HepG2 (cell line): Measurements from ENCODE around the gene UBR1. TPM values are rescaled to one million over a fixed set of nuclear protein-coding genes. Genes with fewer than 3 reads are reported as not detected.
A peak's percentile ranks its signal among the peaks of the same experiment; 100 is the strongest.

Source experiments
- BRD4 ChIP-seq: sonication (generic); formaldehyde crosslinking; IDR thresholded peaks from 2 replicates; pipeline ENCODE4 v1.4.0; 2020; ENCODE audit warnings: missing genetic modification reagents
- CEBPG ChIP-seq: IDR thresholded peaks from 2 replicates; pipeline ENCODE4 v1.6.1; 2016
- HNF4G ChIP-seq, 2 experiments: sonication (generic) in 1 of 2; formaldehyde crosslinking in 1 of 2; IDR thresholded peaks; 2 replicates each; pipeline versions ENCODE4 v1.4.0 to v1.6.1; 2011 to 2020; ENCODE audit warnings: borderline replicate concordance in 2 of 2, low read depth in 2 of 2, mild to moderate bottlenecking in 2 of 2, low read length in 1 of 2, missing genetic modification reagents in 1 of 2, moderate library complexity in 1 of 2
- KDM6A ChIP-seq: IDR thresholded peaks from 2 replicates; pipeline ENCODE4 v1.6.1; 2016; ENCODE audit warnings: low read depth
- MIER3 ChIP-seq: IDR thresholded peaks from 2 replicates; pipeline ENCODE4 v1.6.1; 2016; ENCODE audit warnings: missing compliant biosample characterization, borderline replicate concordance
- PAWR ChIP-seq: sonication (generic); formaldehyde crosslinking; IDR thresholded peaks from 2 replicates; pipeline ENCODE4 v1.4.0; 2020; ENCODE audit warnings: missing genetic modification reagents, mild to moderate bottlenecking, borderline replicate concordance
- RFX3 ChIP-seq: IDR thresholded peaks from 2 replicates; pipeline ENCODE4 v1.6.1; 2016; ENCODE audit warnings: missing biosample characterization, missing genetic modification reagents
- SP4 ChIP-seq: sonication (generic); formaldehyde crosslinking; IDR thresholded peaks from 2 replicates; pipeline ENCODE4 v1.8.1; 2023; ENCODE audit warnings: mild to moderate bottlenecking, missing genetic modification reagents
- ZNF407 ChIP-seq: sonication (generic); formaldehyde crosslinking; IDR thresholded peaks from one replicate; pipeline ENCODE4 v1.5.1; 2020; ENCODE audit warnings: mild to moderate bottlenecking, missing genetic modification reagents; ENCODE audit errors: not compliant biosample characterization
- ZNF431 ChIP-seq: sonication (generic); formaldehyde crosslinking; IDR thresholded peaks from 2 replicates; pipeline ENCODE4 v1.9.0; 2022; ENCODE audit warnings: missing genetic modification reagents, low read depth, mild to moderate bottlenecking, borderline replicate concordance
- ZNF660 ChIP-seq: sonication (generic); formaldehyde crosslinking; IDR thresholded peaks from 2 replicates; pipeline ENCODE4 v1.5.1; 2020; ENCODE audit warnings: mild to moderate bottlenecking, low read depth, missing genetic modification reagents, borderline replicate concordance
- polyA plus RNA-seq, 8 experiments: library from polyadenylated mRNA; depleted of rRNA in 3 of 8; stranded (reverse) in 7 of 8; unstranded in 1 of 8; fragments of >200 nt; fragmentation: Illumina TruSeq in 4 of 8; extraction: Trizol in 4 of 8; gene quantifications; 2 replicates each; pipeline versions ENCODE4 v1.2.1 to v1.2.3, GENCODE V29; 2011 to 2016; ENCODE audit warnings: low read depth in 4 of 8, missing spikeins in 1 of 8, mixed read lengths in 1 of 8; ENCODE audit not compliant: insufficient read depth in 1 of 8
- total RNA-seq, 5 experiments: library from RNA; depleted of rRNA; stranded (reverse); fragments of >200 nt; fragmentation: Illumina TruSeq; extraction: Trizol; gene quantifications; 2 replicates each; pipeline ENCODE4 v1.2.3, GENCODE V29; 2016; ENCODE audit warnings: low read depth in 1 of 5
- TF ChIP-seq, protein P1 (sequence below): sonication (generic); formaldehyde crosslinking; IDR thresholded peaks from 2 replicates; pipeline ENCODE4 v1.4.0; 2020; ENCODE audit warnings: missing genetic modification reagents, borderline replicate concordance
- TF ChIP-seq, protein P2 (sequence below): sonication (generic); formaldehyde crosslinking; IDR thresholded peaks from 2 replicates; pipeline ENCODE4 v1.4.0; 2020; ENCODE audit warnings: missing genetic modification reagents, mild to moderate bottlenecking, borderline replicate concordance
- TF ChIP-seq, protein P3 (sequence below): sonication (generic); formaldehyde crosslinking; IDR thresholded peaks from 2 replicates; pipeline ENCODE4 v1.4.0; 2020; ENCODE audit warnings: mild to moderate bottlenecking, missing genetic modification reagents

UBR1 gene
- total and polyA plus RNA-seq, 2 of the 13 experiments (the other 11 are each of a cell fraction or from before 2014, with no cell fraction given) = 6.4 to 18.0 TPM

DNA sequence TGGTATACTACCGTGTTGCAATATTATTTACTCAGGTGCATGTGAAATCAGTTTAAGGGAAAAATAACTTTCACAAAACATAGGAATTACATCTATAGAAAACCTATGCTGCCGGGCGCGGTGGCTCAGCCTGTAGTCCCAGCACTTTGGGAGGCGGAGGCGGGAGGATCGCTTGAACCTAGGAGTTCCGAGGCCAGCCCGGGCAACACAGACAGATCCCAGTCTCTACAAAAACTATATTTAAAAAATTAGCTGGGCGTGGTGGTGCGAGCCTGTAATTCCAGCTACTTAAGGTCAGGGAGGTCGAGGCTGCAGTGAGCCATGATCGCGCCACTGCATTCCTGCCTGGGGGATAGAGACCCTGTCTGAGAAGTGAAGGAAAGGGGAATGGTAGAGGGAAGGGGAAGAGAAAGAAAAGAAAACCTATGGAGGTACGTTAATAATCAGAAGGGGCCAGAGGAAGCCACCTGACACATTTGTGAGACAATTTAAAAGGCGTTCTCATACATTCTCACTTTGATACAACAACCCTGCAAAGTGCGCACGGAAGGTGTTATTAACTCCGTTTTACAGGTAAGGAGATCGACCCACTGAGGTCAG, 27.1 kb upstream of the UBR1 start (continued):
- no peak for TF ChIP-seq ZNF407 (CRISPR knock-in tag)
- TF ChIP-seq, protein P1, sequence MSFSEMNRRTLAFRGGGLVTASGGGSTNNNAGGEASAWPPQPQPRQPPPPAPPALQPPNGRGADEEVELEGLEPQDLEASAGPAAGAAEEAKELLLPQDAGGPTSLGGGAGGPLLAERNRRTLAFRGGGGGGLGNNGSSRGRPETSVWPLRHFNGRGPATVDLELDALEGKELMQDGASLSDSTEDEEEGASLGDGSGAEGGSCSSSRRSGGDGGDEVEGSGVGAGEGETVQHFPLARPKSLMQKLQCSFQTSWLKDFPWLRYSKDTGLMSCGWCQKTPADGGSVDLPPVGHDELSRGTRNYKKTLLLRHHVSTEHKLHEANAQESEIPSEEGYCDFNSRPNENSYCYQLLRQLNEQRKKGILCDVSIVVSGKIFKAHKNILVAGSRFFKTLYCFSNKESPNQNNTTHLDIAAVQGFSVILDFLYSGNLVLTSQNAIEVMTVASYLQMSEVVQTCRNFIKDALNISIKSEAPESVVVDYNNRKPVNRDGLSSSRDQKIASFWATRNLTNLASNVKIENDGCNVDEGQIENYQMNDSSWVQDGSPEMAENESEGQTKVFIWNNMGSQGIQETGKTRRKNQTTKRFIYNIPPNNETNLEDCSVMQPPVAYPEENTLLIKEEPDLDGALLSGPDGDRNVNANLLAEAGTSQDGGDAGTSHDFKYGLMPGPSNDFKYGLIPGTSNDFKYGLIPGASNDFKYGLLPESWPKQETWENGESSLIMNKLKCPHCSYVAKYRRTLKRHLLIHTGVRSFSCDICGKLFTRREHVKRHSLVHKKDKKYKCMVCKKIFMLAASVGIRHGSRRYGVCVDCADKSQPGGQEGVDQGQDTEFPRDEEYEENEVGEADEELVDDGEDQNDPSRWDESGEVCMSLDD = no peak
- TF ChIP-seq HNF4G (IDR thresholded peaks at IDR 0.05; ENCODE audit: borderline replicate concordance, low read depth, low read length) = no peak
- no peak for TF ChIP-seq HNF4G (CRISPR knock-in tag; IDR thresholded peaks at IDR 0.05; ENCODE audit: borderline replicate concordance, low read depth)
- no peak for TF ChIP-seq PAWR (CRISPR knock-in tag)
- TF ChIP-seq KDM6A (CRISPR knock-in tag) = no peak
- no peak for TF ChIP-seq SP4
- no peak for TF ChIP-seq BRD4
- TF ChIP-seq, protein P2, sequence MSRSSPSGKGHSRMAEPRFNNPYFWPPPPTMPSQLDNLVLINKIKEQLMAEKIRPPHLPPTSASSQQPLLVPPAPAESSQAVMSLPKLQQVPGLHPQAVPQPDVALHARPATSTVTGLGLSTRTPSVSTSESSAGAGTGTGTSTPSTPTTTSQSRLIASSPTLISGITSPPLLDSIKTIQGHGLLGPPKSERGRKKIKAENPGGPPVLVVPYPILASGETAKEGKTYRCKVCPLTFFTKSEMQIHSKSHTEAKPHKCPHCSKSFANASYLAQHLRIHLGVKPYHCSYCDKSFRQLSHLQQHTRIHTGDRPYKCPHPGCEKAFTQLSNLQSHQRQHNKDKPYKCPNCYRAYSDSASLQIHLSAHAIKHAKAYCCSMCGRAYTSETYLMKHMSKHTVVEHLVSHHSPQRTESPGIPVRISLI (CRISPR knock-in tag) = 0 out of 2 replicates have a peak, but pooled peaks have one; percentile 23
- no peak for TF ChIP-seq ZNF431
- TF ChIP-seq ZNF660 = no peak
- TF ChIP-seq CEBPG (CRISPR knock-in tag) = no peak
- TF ChIP-seq RFX3 (CRISPR knock-in tag) = no peak
- TF ChIP-seq MIER3 (CRISPR knock-in tag) = no peak
- TF ChIP-seq, protein P3, sequence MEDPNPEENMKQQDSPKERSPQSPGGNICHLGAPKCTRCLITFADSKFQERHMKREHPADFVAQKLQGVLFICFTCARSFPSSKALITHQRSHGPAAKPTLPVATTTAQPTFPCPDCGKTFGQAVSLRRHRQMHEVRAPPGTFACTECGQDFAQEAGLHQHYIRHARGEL (CRISPR knock-in tag) = no peak
